ENCODE measurements around the gene PLXDC1.

Gene PLXDC1

GRCh38 chr17:39094607-39095308 lies 56.7 kb downstream of the PLXDC1 start:
- no peak for DNase-seq

DNA sequence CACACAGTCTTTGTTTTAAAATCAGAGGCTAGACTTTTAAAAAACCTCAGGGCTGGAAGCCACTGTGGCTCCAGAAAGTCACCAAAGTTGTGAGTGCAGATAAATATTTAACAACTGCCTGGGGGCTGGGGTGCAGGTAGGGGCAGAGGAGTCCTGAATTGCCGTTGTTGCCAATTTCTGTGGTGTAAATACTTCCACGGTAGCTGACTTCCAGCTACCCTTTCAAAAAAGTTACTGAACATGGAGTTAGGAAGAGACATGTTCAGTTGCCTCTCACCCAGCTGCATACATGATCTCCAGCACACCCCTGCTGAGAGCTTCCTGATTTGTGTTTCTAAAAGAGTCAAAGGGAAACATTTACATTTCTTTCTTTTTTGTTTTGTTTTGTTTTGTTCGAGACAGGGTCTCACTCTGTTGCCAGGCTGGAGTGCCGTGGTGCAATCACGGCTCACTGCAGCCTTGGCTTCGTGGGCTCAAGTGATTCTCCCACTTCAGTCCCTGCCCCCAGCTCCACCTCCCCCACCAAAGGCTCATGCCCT lies 58.7 kb downstream of the PLXDC1 start:
- no peak for DNase-seq

DNA sequence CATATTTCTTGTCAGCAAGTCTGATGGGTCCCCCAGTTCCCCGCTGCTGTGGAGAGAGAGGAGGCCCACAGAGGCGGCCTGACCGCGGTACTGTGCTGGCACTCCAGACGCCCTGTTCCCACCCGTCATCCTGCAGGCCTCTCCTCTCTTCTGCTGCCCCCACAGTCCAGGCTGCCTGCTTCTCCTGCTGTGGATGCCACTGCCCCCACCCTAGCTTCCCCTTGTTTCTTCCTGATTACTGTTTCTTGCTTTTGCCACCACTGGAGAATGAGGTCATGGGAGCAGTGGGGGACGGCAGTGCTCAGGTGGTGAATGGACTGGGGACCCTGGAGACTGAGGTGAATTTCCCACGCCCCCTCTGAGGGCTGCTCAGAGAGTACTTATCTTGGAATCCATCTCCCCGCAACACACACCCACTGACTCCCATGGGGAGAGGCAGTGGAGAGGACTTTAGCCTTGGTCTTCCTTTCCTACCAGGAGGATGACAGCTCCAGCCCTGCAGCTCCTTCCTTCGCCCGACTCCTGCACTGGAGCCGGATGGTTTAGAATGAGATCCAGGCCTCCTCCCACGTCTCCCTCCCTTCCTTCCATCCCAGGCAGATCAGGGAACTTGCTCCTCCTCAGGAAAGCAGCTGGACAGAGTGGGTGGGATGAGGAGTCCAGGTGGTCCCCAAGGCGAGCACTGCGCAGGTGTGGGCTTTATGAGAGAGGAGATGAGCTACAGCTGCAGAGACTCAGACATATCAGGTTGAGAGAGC lies 60.4 kb downstream of the PLXDC1 start:
- no peak for DNase-seq

DNA sequence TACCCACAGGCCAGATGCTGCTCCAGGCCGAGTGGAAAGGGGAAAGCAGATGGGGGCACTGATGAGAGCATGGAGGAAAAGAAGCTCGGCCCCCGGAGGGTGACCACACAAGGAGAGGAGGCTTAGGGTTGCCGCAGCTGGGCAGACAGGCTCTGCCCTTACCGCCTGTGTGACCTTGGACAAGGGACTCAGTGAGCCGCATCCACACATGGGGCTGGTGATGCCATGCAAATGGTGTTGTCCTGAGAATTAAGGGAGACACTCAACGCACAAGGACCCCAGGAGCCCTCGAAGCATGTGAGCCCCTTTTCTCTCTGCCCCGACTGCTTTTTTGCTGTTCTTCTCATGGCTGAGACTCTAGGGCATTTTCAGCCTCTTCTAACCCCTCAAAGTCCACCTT lies 61.0 kb downstream of the PLXDC1 start:
- DNase-seq = no peak

DNA sequence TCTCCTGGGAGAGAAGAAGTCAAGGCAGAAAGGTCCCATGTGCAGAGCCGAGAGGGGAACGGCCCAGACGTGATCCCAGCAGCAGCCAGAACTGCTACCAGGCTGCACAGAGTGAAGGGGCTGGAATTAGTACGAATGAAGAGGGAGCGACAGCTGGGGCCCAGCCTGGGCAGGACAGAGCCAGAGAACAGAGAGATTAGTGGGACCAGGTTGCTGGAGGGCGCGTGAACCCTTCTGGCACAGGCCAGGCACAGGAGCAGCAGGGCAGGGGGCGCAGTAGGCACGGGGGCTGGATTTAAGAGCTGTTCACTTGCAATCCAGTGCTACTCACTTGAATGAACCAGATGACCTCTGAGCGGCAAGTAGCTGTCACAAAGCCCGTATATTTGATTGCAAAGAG lies 66.9 kb downstream of the PLXDC1 start:
- no peak for DNase-seq

- DNase-seq = no peak
Measured at GRCh38 chr17:39083270-39083669, 68.2 kb downstream of the PLXDC1 start.

GRCh38 chr17:39082482-39082881 lies 69.0 kb downstream of the PLXDC1 start:
- DNase-seq = no peak

DNA sequence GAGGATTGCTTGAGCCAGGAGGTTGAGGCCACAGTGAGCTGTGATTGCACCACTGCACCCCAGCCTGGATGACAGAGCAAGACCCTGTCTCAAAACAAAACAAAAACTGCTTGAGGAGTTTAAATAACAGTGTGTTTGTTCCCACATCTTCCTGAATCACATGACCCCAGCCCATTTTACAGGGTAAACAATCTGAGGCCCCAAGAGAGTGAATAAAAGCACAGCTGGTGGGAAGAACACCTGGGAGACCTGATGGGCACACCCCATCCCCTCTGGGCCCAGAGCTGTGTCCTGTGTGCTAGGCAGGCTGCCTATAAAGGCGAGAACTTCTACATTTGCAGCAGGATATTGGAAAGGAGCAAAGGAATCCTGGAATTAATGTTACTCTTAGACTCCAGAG lies 69.6 kb downstream of the PLXDC1 start:
- no peak for DNase-seq

- no peak for DNase-seq
Measured at GRCh38 chr17:39080421-39081078, 70.9 kb downstream of the PLXDC1 start.

GRCh38 chr17:39079836-39080235 lies 71.6 kb downstream of the PLXDC1 start:
- no peak for DNase-seq

DNA sequence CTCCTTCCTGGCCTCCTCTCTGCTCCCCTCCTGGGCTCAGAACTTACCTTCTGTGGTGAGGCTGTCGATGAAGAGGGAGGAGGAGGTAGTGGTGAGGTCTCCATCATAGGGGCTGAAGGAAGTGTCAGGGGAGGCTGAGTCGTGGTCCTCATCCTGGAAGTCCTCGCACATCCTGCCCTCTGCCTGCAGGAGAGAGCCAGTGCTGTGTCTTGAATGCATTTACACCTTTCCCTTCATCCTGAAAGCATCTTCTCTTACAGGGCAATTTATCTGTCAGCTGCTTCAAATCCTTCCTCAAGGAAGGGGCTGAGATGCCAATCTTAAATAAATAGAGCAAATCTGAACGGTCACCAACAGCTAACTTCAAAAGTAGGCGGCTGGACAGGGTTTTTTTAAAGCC lies 73.6 kb downstream of the PLXDC1 start:
- DNase-seq = no peak

DNA sequence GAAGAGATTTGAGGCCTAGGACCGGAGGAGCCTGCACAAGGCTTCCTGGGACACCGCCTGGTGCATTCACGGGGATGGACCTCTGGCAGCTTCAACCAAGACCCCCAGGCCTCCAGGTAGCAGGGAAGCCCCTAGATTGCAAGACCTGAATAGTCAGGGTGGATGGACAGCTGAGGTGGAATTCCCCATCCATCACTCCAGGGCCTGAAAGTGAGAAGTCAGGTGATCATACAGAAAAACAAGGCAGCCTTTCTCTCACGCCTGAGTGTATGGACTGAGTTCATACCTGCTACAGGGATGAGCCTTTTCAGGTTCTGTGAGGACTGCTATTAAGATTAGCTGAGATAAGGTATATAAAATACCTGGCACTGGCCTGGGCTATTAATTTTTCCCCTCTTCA lies 74.2 kb downstream of the PLXDC1 start:
- DNase-seq = no peak

- DNase-seq = no peak
Measured at GRCh38 chr17:39074676-39075075, 76.8 kb downstream of the PLXDC1 start.

DNA sequence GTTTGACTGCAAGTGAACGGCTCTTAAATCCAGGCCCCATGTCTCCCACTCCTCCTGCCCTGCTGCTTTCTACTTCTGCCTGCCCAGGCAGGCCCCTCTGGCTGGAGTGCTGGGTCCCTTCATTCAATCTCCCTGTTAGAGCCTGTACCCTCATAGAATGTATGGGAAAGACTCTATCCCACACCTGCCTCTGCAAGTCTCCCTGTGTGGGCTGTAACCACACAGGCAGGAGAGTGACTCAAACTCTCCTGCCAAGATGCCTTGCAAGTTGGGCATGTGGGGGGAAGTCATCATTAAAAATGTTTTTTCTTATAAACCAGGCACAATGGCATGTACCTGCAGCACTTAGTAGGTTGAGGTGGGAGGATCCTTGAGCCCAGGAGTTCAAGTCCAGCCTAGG lies 77.5 kb downstream of the PLXDC1 start:
- DNase-seq = no peak

DNA sequence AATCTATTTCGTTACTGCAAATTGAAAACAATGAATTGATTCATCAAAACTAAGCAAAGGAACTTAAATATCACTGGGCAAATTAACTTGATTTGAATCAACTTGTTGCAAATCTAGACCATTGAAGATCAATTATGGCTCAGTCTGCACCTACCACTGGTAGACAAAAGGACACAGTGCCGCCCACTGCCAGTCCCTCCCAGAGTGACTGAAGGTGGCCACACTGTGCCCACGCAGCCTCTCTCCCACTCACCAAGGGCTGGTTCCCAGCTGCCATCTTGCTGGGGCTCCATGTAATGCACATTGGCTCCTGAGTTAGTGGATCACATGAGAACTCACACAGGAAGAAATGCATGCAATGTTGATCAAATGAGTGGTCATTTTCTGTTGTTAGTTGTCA lies 78.1 kb downstream of the PLXDC1 start:
- no peak for DNase-seq

DNA sequence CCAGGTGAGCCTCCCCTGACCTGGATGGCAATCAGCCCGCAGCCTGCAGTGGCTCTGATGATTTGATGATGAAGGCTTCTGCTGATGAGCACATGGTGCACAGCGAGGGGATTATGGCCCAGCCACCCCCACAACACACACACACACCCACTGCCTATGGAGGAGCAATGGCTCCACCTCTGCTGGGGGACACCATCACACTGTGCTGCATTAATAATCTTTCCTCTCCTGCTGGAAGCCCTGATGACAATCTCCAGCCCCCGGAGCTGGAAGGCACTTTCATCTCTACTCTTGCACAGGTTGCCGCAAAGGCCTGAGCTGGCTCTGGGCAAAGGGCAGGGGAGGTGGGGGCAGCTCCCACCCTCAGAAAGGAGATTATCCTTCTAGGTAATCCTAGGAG lies 79.9 kb downstream of the PLXDC1 start:
- DNase-seq = no peak

DNA sequence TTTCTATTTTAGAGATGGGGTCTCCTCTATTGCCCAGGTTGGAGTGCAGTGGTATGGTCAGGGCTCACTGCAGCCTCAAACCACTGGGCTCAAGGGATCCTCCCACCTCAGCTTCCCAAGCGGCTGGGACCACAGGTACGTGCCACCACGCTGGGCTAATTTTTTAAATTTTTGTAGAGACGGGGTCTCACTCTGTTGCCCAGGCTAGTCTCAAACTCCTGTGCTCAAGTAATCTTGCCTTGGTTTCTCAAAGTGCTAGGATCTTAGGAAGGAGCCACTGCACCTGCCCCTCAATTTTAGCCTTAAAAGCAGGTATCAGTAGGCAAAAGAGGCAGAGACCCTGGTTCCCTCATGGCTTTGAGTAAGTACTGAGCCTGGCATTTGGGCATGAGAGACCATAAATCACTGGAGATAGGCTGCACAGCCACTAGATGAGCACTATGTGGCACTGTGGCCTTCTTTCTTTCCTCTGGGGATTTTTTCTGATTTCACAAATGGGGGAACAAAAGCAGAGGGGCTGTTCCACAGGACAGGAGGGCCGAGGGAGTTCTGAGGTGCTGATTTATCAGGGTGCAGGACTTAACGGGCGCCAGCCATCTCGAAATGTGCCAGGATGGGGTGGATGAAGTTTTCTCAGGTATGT lies 82.2 kb downstream of the PLXDC1 start:
- no peak for DNase-seq

DNA sequence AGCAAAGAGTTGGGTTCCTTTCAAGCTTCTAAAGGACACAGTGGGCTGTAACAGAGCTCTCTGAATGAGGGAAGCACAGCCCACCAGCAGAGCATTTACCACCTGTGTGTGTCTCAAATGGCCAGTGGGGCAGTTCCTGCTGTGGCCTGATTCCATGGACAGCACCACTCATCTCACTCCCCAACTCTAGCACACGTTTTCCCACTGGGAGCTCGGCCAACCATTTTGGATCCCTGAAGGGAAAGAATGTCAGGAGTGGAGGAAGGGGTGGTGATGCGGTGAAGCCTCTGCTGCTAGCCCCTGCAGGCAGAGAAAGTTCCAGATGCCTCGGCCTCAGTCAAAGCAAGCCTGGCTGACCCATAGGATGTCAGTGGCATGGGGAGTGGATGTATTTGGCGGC lies 86.6 kb downstream of the PLXDC1 start:
- DNase-seq = no peak

DNA sequence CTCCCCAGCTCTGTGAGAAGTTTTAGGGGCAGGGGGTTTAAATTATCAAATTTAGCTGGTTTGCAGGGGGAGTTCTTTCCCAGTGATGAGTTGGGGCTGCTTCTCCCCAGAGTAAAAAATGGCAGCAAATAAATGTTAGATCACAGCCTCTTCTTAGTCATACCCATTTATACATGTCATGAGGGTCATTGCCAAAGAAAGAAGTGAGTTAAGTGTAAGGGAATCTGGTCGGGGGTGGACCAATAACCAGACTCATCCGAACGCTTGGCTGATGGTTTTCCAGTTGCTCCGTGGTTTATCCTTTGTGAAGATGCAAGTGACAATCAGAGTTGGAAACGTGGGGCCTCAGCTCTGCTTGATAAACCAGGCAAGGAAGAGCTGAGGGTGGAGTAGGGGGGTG lies 87.1 kb downstream of the PLXDC1 start:
- DNase-seq = no peak

GRCh38 chr17:39063681-39064069 lies 87.8 kb downstream of the PLXDC1 start:
- no peak for DNase-seq

DNA sequence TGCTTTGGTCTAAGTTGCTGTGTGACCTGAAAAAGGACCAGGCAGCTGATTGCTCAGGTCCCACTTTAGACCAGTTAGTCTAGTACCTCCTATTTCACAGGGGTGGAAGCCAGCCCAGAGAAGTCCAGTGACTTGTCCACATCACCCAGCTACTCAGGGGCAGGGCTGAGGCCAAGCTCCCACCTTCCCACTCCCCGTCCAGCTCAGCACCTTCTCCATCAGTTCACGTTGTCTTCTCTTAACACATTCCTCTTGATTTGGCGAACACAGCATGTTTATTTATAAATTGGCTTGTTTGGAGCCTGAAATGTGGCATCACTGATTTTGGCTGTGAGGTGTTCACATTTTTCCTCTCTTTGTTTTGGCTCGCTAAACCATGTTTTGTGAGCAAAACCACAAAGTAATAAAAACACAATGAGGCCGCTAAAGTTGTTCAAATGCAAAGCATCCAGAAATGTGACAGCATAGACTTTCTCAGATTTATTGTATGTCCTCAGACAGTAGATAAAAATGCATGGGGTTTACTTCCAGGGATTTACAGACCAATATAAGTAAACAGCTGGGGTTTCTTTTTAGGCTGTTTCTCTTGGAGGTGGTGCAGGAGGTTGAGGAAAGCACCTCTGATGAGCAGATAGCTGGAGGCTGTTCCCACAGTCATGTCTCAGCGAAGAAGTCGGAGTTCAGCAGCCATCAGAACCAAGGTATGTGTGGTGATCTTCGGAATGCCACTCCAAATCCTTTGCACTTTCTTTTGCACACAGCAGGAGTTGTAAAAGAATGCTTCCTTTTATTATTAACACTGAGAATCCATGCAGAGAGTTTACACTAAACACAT lies 88.4 kb downstream of the PLXDC1 start:
- no peak for DNase-seq

- no peak for DNase-seq
Measured at GRCh38 chr17:39058524-39058923, 92.9 kb downstream of the PLXDC1 start.

Data from stimulated activated CD4-positive, alpha-beta T cell treated with anti-CD3 and anti-CD28 coated beads, Interleukin-1b, Interleukin-23, amount 100 ng/mL, for 48 hours (primary cell).